Immature natural killer cell (primary cell): ENCODE measurements around the gene DOK1. TPM values are rescaled to one million over a fixed set of nuclear protein-coding genes. Genes with fewer than 3 reads are reported as not detected.

ENCODE experiments used
- DNase-seq, 3 donors: peaks; one replicate each; pipeline ENCODE4 v3.0.0; 2022; ENCODE audit warnings: mixed read lengths in 1 of 3
- H3K27ac Mint-ChIP-seq, 6 donors: one replicate each; pipeline ENCODE4 v1.8.0; 2020; ENCODE audit warnings: mixed read lengths in 6 of 6, mild to moderate bottlenecking in 5 of 6, inconsistent platforms in 4 of 6, moderate library complexity in 3 of 6
- H3K27me3 Mint-ChIP-seq, 3 donors: one replicate each; pipeline ENCODE4 v1.8.0; 2020 to 2021; ENCODE audit warnings: low read depth in 3 of 3, mild to moderate bottlenecking in 3 of 3, mixed read lengths in 3 of 3, moderate library complexity in 3 of 3, inconsistent platforms in 1 of 3
- H3K36me3 Mint-ChIP-seq, 3 donors: one replicate each; pipeline ENCODE4 v1.8.0; 2020; ENCODE audit warnings: mixed read lengths in 3 of 3, inconsistent platforms in 2 of 3, mild to moderate bottlenecking in 2 of 3
- H3K4me1 Mint-ChIP-seq, 2 donors: one replicate each; pipeline ENCODE4 v1.8.0; 2020; ENCODE audit warnings: inconsistent platforms in 2 of 2, mild to moderate bottlenecking in 2 of 2, mixed read lengths in 2 of 2, moderate library complexity in 1 of 2
- H3K4me3 Mint-ChIP-seq, 5 donors: one replicate each; pipeline ENCODE4 v1.8.0; 2020; ENCODE audit warnings: mild to moderate bottlenecking in 5 of 5, mixed read lengths in 5 of 5, inconsistent platforms in 3 of 5, moderate library complexity in 3 of 5
- H3K9me3 Mint-ChIP-seq, 6 donors: one replicate each; pipeline ENCODE4 v1.8.0; 2020; ENCODE audit warnings: mild to moderate bottlenecking in 6 of 6, mixed read lengths in 6 of 6, inconsistent platforms in 4 of 6, moderate library complexity in 3 of 6
- polyA plus RNA-seq, 3 donors: library from polyadenylated mRNA; unstranded; fragments of 300-500 nt; fragmentation: Illumina TruSeq; gene quantifications; one replicate each; pipeline ENCODE4 v1.2.3, GENCODE V29; 2021

Gene DOK1
- polyA plus RNA-seq: 10 to 100 TPM; 18.4 to 42.7 (median 28.4) TPM

- no peaks in the 10 kb centered on the region for H3K36me3 Mint-ChIP-seq
- peak; percentile 81 to 82 (median 82) for DNase-seq
- H3K27me3 Mint-ChIP-seq: peaks cover 8 to 37% (median 31%) of the 10 kb centered on the region in 3 donors
- peak within 1 kb of the TSS; percentile 95 to 97 (median 96) for H3K4me3 Mint-ChIP-seq
- peak within 1 kb of the TSS; percentile 86 to 96 (median 92) for H3K27ac Mint-ChIP-seq
- no peaks in the 10 kb centered on the region for H3K9me3 Mint-ChIP-seq
- H3K4me1 Mint-ChIP-seq: peaks cover 15 to 19% of the 10 kb centered on the region in 2 donors
Observed at GRCh38 chr2:74553892-74554819, at the start of gene DOK1, which contains the start of gene LOXL3. Gene DOK1 (plus strand): TSS chr2:74554720. CDS start chr2:74554755, 35 bp downstream. Gene LOXL3 (minus strand): TSS chr2:74553942. CDS start chr2:74552634, 1,308 bp downstream.

GRCh38 chr2:74505448-74506246, 48.9 kb upstream of the DOK1 start:
- Mint-ChIP-seq H3K4me3 (peak overlapping the region in 4 of 5 donors; percentile 42 to 87 (median 52)), H3K27ac (peak overlapping the region in 2 of 6 donors; percentile 35 to 71), H3K27me3 (peaks cover 10 to 25% (median 16%) of the 10 kb centered on the region in 3 donors), H3K36me3 (peaks cover 5 to 16% (median 13%) of the 10 kb centered on the region in 3 donors), H3K4me1 (peaks cover 68 to 69% of the 10 kb centered on the region in 2 donors), H3K9me3 (no peaks in the 10 kb centered on the region)
- DNase-seq: no peak

- DNase-seq: peak; percentile 98 to 99 (median 98)
- peaks cover 5 to 16% (median 13%) of the 10 kb centered on the region in 3 donors for H3K36me3 Mint-ChIP-seq
- peaks cover 57 to 59% of the 10 kb centered on the region in 2 donors for H3K4me1 Mint-ChIP-seq
- H3K27me3 Mint-ChIP-seq: peaks cover 17 to 31% (median 24%) of the 10 kb centered on the region in 3 donors
- peak within 1 kb of the TSS; percentile 99 to 100 (median 100) for H3K27ac Mint-ChIP-seq
- H3K9me3 Mint-ChIP-seq: no peaks in the 10 kb centered on the region
- peak within 1 kb of the TSS; percentile 98 to 100 (median 99) for H3K4me3 Mint-ChIP-seq
Observed at GRCh38 chr2:74507145-74507925, 47.2 kb upstream of the DOK1 start, which contains the start of gene PCGF1. Gene PCGF1 (minus strand): TSS chr2:74507695. CDS start chr2:74507668, 27 bp downstream.

GRCh38 chr2:74507926-74508520, 46.5 kb upstream of the DOK1 start:
- H3K27ac Mint-ChIP-seq: peak overlapping the region; percentile 99 to 100 (median 100)
- peaks cover 24 to 38% (median 30%) of the 10 kb centered on the region in 3 donors for H3K27me3 Mint-ChIP-seq
- no peaks in the 10 kb centered on the region for H3K9me3 Mint-ChIP-seq
- peaks cover 5 to 16% (median 13%) of the 10 kb centered on the region in 3 donors for H3K36me3 Mint-ChIP-seq
- no peak for DNase-seq
- peak overlapping the region; percentile 98 to 100 (median 99) for H3K4me3 Mint-ChIP-seq
- peaks cover 50 to 52% of the 10 kb centered on the region in 2 donors for H3K4me1 Mint-ChIP-seq

- Mint-ChIP-seq H3K36me3 (peaks cover 3 to 6% (median 5%) of the 10 kb centered on the region in 3 donors), H3K27me3 (peaks cover 27 to 41% (median 29%) of the 10 kb centered on the region in 3 donors), H3K4me1 (peaks cover 30 to 37% of the 10 kb centered on the region in 2 donors), H3K9me3 (peaks cover 0 to 2% (median 0%) of the 10 kb centered on the region in 6 donors), H3K4me3 (no peak overlapping the region), H3K27ac (no peak overlapping the region)
- no peak for DNase-seq
Observed at GRCh38 chr2:74510272-74510671, 44.2 kb upstream of the DOK1 start.

- H3K4me3 Mint-ChIP-seq: no peak overlapping the region
- H3K27me3 Mint-ChIP-seq: peaks cover 29 to 47% (median 29%) of the 10 kb centered on the region in 3 donors
- no peak for DNase-seq
- H3K36me3 Mint-ChIP-seq: peaks cover 3 to 5% (median 4%) of the 10 kb centered on the region in 3 donors
- H3K4me1 Mint-ChIP-seq: peaks cover 34 to 37% of the 10 kb centered on the region in 2 donors
- no peak overlapping the region for H3K27ac Mint-ChIP-seq
- peaks cover 0 to 2% (median 0%) of the 10 kb centered on the region in 6 donors for H3K9me3 Mint-ChIP-seq
Observed at GRCh38 chr2:74511104-74511989, 43.2 kb upstream of the DOK1 start.

- Mint-ChIP-seq H3K27me3 (peaks cover 29 to 45% (median 35%) of the 10 kb centered on the region in 3 donors), H3K4me3 (peak overlapping the region in 1 of 5 donors; percentile 23)
Observed at GRCh38 chr2:74512744-74513604, 41.5 kb upstream of the DOK1 start.

GRCh38 chr2:74513605-74514367, 40.7 kb upstream of the DOK1 start:
- H3K27me3 Mint-ChIP-seq: peaks cover 32 to 42% (median 42%) of the 10 kb centered on the region in 3 donors
- no peak overlapping the region for H3K27ac Mint-ChIP-seq
- H3K36me3 Mint-ChIP-seq: no peaks in the 10 kb centered on the region
- DNase-seq: no peak
- H3K4me3 Mint-ChIP-seq: peak overlapping the region in 2 of 5 donors; percentile 21 to 30
- H3K9me3 Mint-ChIP-seq: peaks cover 0 to 4% (median 0%) of the 10 kb centered on the region in 6 donors
- peaks cover 16 to 19% of the 10 kb centered on the region in 2 donors for H3K4me1 Mint-ChIP-seq

More at GRCh38 chr2:74512744-74513604, 41.5 kb upstream of the DOK1 start:
- no peaks in the 10 kb centered on the region for H3K36me3 Mint-ChIP-seq
- H3K27ac Mint-ChIP-seq: no peak overlapping the region
- no peak for DNase-seq
- peaks cover 0 to 4% (median 0%) of the 10 kb centered on the region in 6 donors for H3K9me3 Mint-ChIP-seq
- peaks cover 24 to 27% of the 10 kb centered on the region in 2 donors for H3K4me1 Mint-ChIP-seq

- no peak for DNase-seq
- Mint-ChIP-seq H3K27ac (no peak within 1 kb of the TSS), H3K27me3 (peaks cover 38 to 42% (median 42%) of the 10 kb centered on the region in 3 donors)
Observed at GRCh38 chr2:74514368-74515270, 39.9 kb upstream of the DOK1 start, which contains the start of gene TLX2. Gene TLX2 (plus strand): TSS chr2:74514450. CDS start chr2:74514807, 357 bp downstream.

More at GRCh38 chr2:74514368-74515270, 39.9 kb upstream of the DOK1 start, which contains the start of gene TLX2:
- peaks cover 16 to 19% of the 10 kb centered on the region in 2 donors for H3K4me1 Mint-ChIP-seq
- H3K9me3 Mint-ChIP-seq: peaks cover 0 to 4% (median 0%) of the 10 kb centered on the region in 6 donors
- H3K36me3 Mint-ChIP-seq: no peaks in the 10 kb centered on the region
- peak within 1 kb of the TSS; percentile 18 to 72 (median 25) for H3K4me3 Mint-ChIP-seq
